CD14-positive monocyte (primary cell): ENCODE measurements around the gene RGCC. TPM values are rescaled to one million over a fixed set of nuclear protein-coding genes. Genes with fewer than 3 reads are reported as not detected.

Experiments used
- DNase-seq, 3 donors: peaks; one replicate each; pipeline ENCODE4 v3.0.0-alpha.2; 2011 to 2022
- H2AFZ ChIP-seq: 2 replicates; pipeline ENCODE4 v1.6.0; 2012; ENCODE audit warnings: mild to moderate bottlenecking, low read depth, low read length, inconsistent platforms; ENCODE audit not compliant: insufficient read depth, poor library complexity, severe bottlenecking
- H3K27ac ChIP-seq, 2 donors: 1 replicate in 1 of 2; 2 replicates in 1 of 2; pipeline ENCODE4 v1.5.1; 2012 to 2013; ENCODE audit warnings: low read length in 2 of 2, control low read depth in 1 of 2, inconsistent platforms in 1 of 2, low read depth in 1 of 2, mild to moderate bottlenecking in 1 of 2
- H3K27me3 ChIP-seq, 2 donors: one replicate each; pipeline versions ENCODE4 v1.6.0 to v1.6.1; 2011 to 2013; ENCODE audit warnings: low read length in 2 of 2; ENCODE audit not compliant: control insufficient read depth in 2 of 2, insufficient read depth in 2 of 2
- H3K36me3 ChIP-seq, 2 donors: replicated peaks in 1 of 2; 1 replicate in 1 of 2; 2 replicates in 1 of 2; pipeline versions ENCODE4 v1.5.1 to v1.6.1; 2012 to 2013; ENCODE audit warnings: low read length in 2 of 2, control low read depth in 1 of 2, inconsistent platforms in 1 of 2, mild to moderate bottlenecking in 1 of 2; ENCODE audit not compliant: insufficient read depth in 2 of 2, control insufficient read depth in 1 of 2
- H3K4me1 ChIP-seq, 2 donors: 1 replicate in 1 of 2; 2 replicates in 1 of 2; pipeline versions ENCODE4 v1.5.1 to v1.6.1; 2012 to 2013; ENCODE audit warnings: low read length in 2 of 2, control low read depth in 1 of 2, inconsistent platforms in 1 of 2, mild to moderate bottlenecking in 1 of 2, moderate library complexity in 1 of 2; ENCODE audit not compliant: insufficient read depth in 2 of 2, control insufficient read depth in 1 of 2
- H3K4me2 ChIP-seq: replicated peaks from 2 replicates; pipeline ENCODE3; 2012; ENCODE audit warnings: low read length, moderate library complexity, mild to moderate bottlenecking; ENCODE audit not compliant: poor library complexity, severe bottlenecking; ENCODE audit errors: extremely low read depth
- H3K4me3 ChIP-seq, 3 experiments: fragments of 200-600 bp in 1 of 3; sonication (generic) in 1 of 3; replicated peaks in 1 of 3; 1 replicate in 2 of 3; 2 replicates in 1 of 3; pipeline ENCODE4 v1.5.1; 2011 to 2013; ENCODE audit warnings: low read length in 3 of 3, mild to moderate bottlenecking in 3 of 3, control low read depth in 2 of 3, low read depth in 2 of 3, inconsistent platforms in 1 of 3, moderate library complexity in 1 of 3
- H3K79me2 ChIP-seq: 2 replicates; pipeline ENCODE4 v1.6.0; 2012; ENCODE audit warnings: mild to moderate bottlenecking, control low read depth, inconsistent platforms, low read length, moderate library complexity; ENCODE audit not compliant: insufficient read depth
- H3K9ac ChIP-seq: 2 replicates; pipeline ENCODE4 v1.6.0; 2017; ENCODE audit warnings: low read length, mild to moderate bottlenecking; ENCODE audit not compliant: insufficient read depth, poor library complexity, severe bottlenecking
- H3K9me3 ChIP-seq, 2 donors: replicated peaks in 1 of 2; 1 replicate in 1 of 2; 2 replicates in 1 of 2; pipeline versions ENCODE4 v1.5.1 to v1.6.1; 2012 to 2013; ENCODE audit warnings: low read length in 2 of 2, control low read depth in 1 of 2; ENCODE audit not compliant: control insufficient read depth in 1 of 2, insufficient read depth in 1 of 2
- H4K20me1 ChIP-seq: 2 replicates; pipeline ENCODE4 v1.6.0; 2012; ENCODE audit warnings: mild to moderate bottlenecking, low read length, control low read depth, moderate library complexity; ENCODE audit not compliant: insufficient read depth
- H3K27ac Mint-ChIP-seq, 7 donors: one replicate each; pipeline ENCODE4 v1.8.0; 2020; ENCODE audit warnings: mild to moderate bottlenecking in 7 of 7, mixed read lengths in 7 of 7, moderate library complexity in 6 of 7, inconsistent platforms in 2 of 7
- H3K27me3 Mint-ChIP-seq, 3 donors: one replicate each; pipeline ENCODE4 v1.8.0; 2021 to 2022; ENCODE audit warnings: low read depth in 3 of 3, mild to moderate bottlenecking in 3 of 3, mixed read lengths in 3 of 3, moderate library complexity in 3 of 3, inconsistent platforms in 1 of 3
- H3K36me3 Mint-ChIP-seq, 2 donors: one replicate each; pipeline ENCODE4 v1.8.0; 2020; ENCODE audit warnings: mixed read lengths in 2 of 2, inconsistent platforms in 1 of 2, mild to moderate bottlenecking in 1 of 2
- H3K4me1 Mint-ChIP-seq: one replicate; pipeline ENCODE4 v1.8.0; 2020; ENCODE audit warnings: mild to moderate bottlenecking, mixed read lengths
- H3K4me3 Mint-ChIP-seq, 2 donors: one replicate each; pipeline ENCODE4 v1.8.0; 2020; ENCODE audit warnings: mild to moderate bottlenecking in 2 of 2, mixed read lengths in 2 of 2, moderate library complexity in 1 of 2
- H3K9me3 Mint-ChIP-seq, 7 donors: one replicate each; pipeline ENCODE4 v1.8.0; 2020 to 2022; ENCODE audit warnings: mixed read lengths in 7 of 7, mild to moderate bottlenecking in 6 of 7, moderate library complexity in 6 of 7, inconsistent platforms in 2 of 7
- CTCF ChIP-seq: fragments of 200-600 bp; IDR thresholded peaks from one replicate; pipeline ENCODE4 v1.8.0; 2022; ENCODE audit warnings: antibody characterized with exemption, mild to moderate bottlenecking
- WGBS: methylation state at CpG from one replicate; pipeline ENCODE4 v1.1.5; 2013; ENCODE audit warnings: missing lambda C conversion rate; ENCODE audit not compliant: insufficient coverage; 5-methylcytosine and 5-hydroxymethylcytosine counted together
- intact Hi-C, 2 donors: fragments of 100-400 bp; cut with micrococcal nuclease; formaldehyde crosslinking; loops; one replicate each; pipeline versions ENCODE4 v1.15.0 to v1.15.1; 2023
- polyA plus RNA-seq, 3 donors: library from polyadenylated mRNA; depleted of rRNA in 1 of 3; unstranded in 2 of 3; stranded (reverse) in 1 of 3; fragments of 300-500 nt in 2 of 3; fragments of >200 nt in 1 of 3; fragmentation: Illumina TruSeq in 2 of 3; gene quantifications; 1 replicate in 2 of 3; 2 replicates in 1 of 3; pipeline ENCODE4 v1.2.3, GENCODE V29; 2012 to 2021

The RGCC gene
- polyA plus RNA-seq, 3 donors: 4.3 to 49.5 (median 26.0) TPM

GRCh38 chr13:41512441-41512840 lies 55.1 kb downstream of the RGCC start:
- Histone ChIP-seq H3K79me2 (no peaks in the 10 kb centered on the region), H3K9ac (no peak overlapping the region), H3K27me3 (no peaks in the 10 kb centered on the region), H2AFZ (peak overlapping the region; percentile 84), H3K4me1 (peaks cover 12 to 14% of the 10 kb centered on the region in 2 donors), H4K20me1 (no peaks in the 10 kb centered on the region), H3K4me3 (no peak overlapping the region), H3K9me3 (no peaks in the 10 kb centered on the region), H3K36me3 (no peaks in the 10 kb centered on the region), H3K27ac (peak overlapping the region in 1 of 2 donors; percentile 24), H3K4me2 (no peak overlapping the region)
- peak in 2 of 3 donors; percentile 57 to 67 for DNase-seq
- intact Hi-C loops: no loop called here
- H3K4me3 Mint-ChIP-seq: no peak overlapping the region
- H3K9me3 Mint-ChIP-seq: peaks cover 0 to 7% (median 2%) of the 10 kb centered on the region in 7 donors
- no CpG with 5 or more reads among the region's 9 CpGs for WGBS
- no peak for TF ChIP-seq CTCF
- H3K27ac Mint-ChIP-seq: peak overlapping the region in 2 of 7 donors; percentile 7 to 30
- H3K4me1 Mint-ChIP-seq: peaks cover 16% of the 10 kb centered on the region
- peaks cover 0 to 3% (median 0%) of the 10 kb centered on the region in 3 donors for H3K27me3 Mint-ChIP-seq
- H3K36me3 Mint-ChIP-seq: peaks cover 0 to 3% of the 10 kb centered on the region in 2 donors

DNA sequence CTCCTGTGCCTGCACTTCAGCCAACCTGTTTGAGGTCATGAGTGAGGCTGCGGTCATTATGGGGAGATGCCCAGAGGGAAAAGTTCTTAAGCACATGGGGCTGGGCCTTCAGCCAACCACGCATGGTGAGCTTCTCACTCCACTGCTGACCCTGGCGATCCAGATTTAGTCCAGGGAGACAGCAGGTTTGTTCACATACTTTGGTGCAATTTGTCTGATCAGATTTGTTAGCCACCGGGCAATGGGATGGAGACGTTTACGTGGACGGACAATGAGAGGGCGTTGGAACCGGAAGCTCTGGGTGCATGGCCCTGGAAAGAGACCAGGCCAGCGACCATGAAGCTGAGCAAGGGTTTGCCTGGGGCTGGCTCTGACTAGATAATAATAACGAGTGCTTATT lies 56.2 kb downstream of the RGCC start:
- Mint-ChIP-seq H3K4me3 (no peak overlapping the region), H3K27ac (peak overlapping the region in 2 of 7 donors; percentile 63 to 71), H3K27me3 (peaks cover 0 to 3% (median 0%) of the 10 kb centered on the region in 3 donors), H3K4me1 (peaks cover 16% of the 10 kb centered on the region), H3K36me3 (peaks cover 0 to 3% of the 10 kb centered on the region in 2 donors), H3K9me3 (peaks cover 0 to 10% (median 3%) of the 10 kb centered on the region in 7 donors)
- Histone ChIP-seq H3K4me3 (no peak overlapping the region), H3K9me3 (no peaks in the 10 kb centered on the region), H3K27me3 (no peaks in the 10 kb centered on the region), H3K27ac (no peak overlapping the region), H3K4me1 (peaks cover 12 to 14% of the 10 kb centered on the region in 2 donors), H3K79me2 (no peaks in the 10 kb centered on the region), H3K9ac (no peak overlapping the region), H4K20me1 (no peaks in the 10 kb centered on the region), H3K4me2 (no peak overlapping the region), H3K36me3 (no peaks in the 10 kb centered on the region), H2AFZ (no peak overlapping the region)
- intact Hi-C loops: no loop called here
- no peak for TF ChIP-seq CTCF
- no peak for DNase-seq
- WGBS: 98% methylated on average over 10 of the region's 11 CpGs
